ENCODE data around the gene NDUFAF3. TPM values are rescaled to one million over a fixed set of nuclear protein-coding genes. Genes with fewer than 3 reads are reported as not detected.

NDUFAF3 gene
- total RNA-seq, 2 donors from 2014 or later, result 168 to 183 TPM

DNA sequence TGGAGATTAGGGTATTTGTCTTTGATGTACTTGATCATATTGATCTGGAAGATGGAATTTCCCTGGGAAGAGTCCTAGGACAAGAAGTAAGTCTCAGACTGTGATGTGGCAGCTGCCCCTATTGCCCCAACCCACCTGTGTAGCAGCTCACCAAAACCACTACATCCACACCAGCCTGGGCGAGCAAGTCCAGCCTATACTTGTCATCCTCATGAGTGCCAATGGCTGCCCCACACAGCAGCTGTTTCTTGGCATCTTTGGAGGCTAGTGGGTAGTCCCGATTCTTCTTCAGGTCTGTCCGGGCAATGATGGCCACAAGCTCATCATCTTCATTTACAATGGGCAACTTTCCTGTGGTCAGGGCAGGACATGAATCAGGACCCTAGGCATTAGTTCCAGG lies 4.6 kb downstream of the NDUFAF3 start:
- intact Hi-C loops (cut with DNase I), result no loop called here
- peaks cover 6% of the 10 kb centered on the region for H3K4me1 ChIP-seq (replicated peaks)
- no peak for DNase-seq (ENCODE audit: low spot score)
- no peaks in the 10 kb centered on the region for H3K27me3 ChIP-seq (replicated peaks; ENCODE audit: insufficient read depth)
- H3K9me3 ChIP-seq, result no peaks in the 10 kb centered on the region
- TF ChIP-seq POLR2A (IDR thresholded peaks at IDR 0.05), result no peak
- TF ChIP-seq POLR2AphosphoS5 (IDR thresholded peaks at IDR 0.05), result no peak
- TF ChIP-seq, protein P1, sequence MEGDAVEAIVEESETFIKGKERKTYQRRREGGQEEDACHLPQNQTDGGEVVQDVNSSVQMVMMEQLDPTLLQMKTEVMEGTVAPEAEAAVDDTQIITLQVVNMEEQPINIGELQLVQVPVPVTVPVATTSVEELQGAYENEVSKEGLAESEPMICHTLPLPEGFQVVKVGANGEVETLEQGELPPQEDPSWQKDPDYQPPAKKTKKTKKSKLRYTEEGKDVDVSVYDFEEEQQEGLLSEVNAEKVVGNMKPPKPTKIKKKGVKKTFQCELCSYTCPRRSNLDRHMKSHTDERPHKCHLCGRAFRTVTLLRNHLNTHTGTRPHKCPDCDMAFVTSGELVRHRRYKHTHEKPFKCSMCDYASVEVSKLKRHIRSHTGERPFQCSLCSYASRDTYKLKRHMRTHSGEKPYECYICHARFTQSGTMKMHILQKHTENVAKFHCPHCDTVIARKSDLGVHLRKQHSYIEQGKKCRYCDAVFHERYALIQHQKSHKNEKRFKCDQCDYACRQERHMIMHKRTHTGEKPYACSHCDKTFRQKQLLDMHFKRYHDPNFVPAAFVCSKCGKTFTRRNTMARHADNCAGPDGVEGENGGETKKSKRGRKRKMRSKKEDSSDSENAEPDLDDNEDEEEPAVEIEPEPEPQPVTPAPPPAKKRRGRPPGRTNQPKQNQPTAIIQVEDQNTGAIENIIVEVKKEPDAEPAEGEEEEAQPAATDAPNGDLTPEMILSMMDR (IDR thresholded peaks at IDR 0.05), result no peak
- no peak overlapping the region for H3K4me3 ChIP-seq
- no peak overlapping the region for H3K27ac ChIP-seq
- 88% methylated on average over 3 of the region's 3 CpGs for WGBS
- peaks cover 7 to 8% of the 10 kb centered on the region in 2 donors for H3K36me3 ChIP-seq

DNA sequence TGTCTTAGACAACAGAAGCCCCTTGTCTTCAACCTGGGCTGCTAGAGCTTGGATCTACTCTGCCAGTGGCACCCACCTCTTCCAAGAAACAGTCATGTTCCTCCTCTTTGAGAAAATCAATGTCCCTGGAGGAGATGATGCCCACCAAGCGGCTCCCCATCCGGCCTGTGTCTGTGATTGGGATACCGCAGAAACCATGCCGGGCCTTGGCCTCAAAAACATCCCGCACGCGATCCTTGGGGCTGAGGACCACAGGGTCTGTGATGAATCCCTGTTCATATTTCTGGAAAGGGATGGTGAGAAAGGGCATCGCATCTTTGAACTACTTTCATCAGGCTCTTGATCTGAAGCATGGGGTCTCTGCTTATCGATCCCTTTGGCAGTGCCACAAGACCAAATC lies 5.7 kb downstream of the NDUFAF3 start:
- Histone ChIP-seq H3K4me1 (replicated peaks) (peaks cover 6% of the 10 kb centered on the region), H3K36me3 (peaks cover 7 to 19% of the 10 kb centered on the region in 2 donors), H3K9me3 (no peaks in the 10 kb centered on the region), H3K27ac (no peak overlapping the region), H3K27me3 (replicated peaks; ENCODE audit: insufficient read depth) (no peaks in the 10 kb centered on the region), H3K4me3 (no peak overlapping the region)
- no peak for DNase-seq (ENCODE audit: low spot score)
- intact Hi-C loops (cut with DNase I), result no loop called here
- WGBS, result 96% methylated on average over 9 of the region's 9 CpGs
- TF ChIP-seq, protein P1 (IDR thresholded peaks at IDR 0.05), result no peak
- TF ChIP-seq POLR2A (IDR thresholded peaks at IDR 0.05) (no peak), POLR2AphosphoS5 (IDR thresholded peaks at IDR 0.05) (no peak)

DNA sequence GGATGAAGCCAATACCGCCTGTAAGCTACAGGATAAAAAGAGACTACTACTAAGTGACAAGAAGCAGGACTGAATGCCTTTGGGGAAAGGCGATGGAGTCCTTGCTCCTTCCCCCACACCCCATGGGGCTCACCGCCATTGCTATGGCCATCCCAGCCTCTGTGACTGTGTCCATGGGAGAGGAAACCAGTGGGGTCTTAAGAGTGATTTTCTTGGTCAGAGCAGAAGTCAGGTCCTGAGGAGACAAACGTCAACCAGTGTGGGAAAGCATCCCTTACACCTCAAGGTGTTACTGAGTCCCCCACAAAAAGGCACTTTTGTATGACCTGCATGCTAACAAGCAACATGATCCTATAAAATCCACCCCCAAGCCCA lies 6.4 kb downstream of the NDUFAF3 start:
- WGBS, result 78% methylated on average over 4 of the region's 4 CpGs
- H3K4me1 ChIP-seq (replicated peaks), result peaks cover 6% of the 10 kb centered on the region
- H3K27me3 ChIP-seq (replicated peaks; ENCODE audit: insufficient read depth), result no peaks in the 10 kb centered on the region
- H3K4me3 ChIP-seq, result peak overlapping the region; percentile 34 to 56
- intact Hi-C loops (cut with DNase I), result no loop called here
- peaks cover 7 to 25% of the 10 kb centered on the region in 2 donors for H3K36me3 ChIP-seq
- no peaks in the 10 kb centered on the region for H3K9me3 ChIP-seq
- peak overlapping the region; percentile 87 to 90 for H3K27ac ChIP-seq
- TF ChIP-seq, protein P1 (IDR thresholded peaks at IDR 0.05), result no peak
- TF ChIP-seq POLR2A (IDR thresholded peaks at IDR 0.05) (no peak), POLR2AphosphoS5 (IDR thresholded peaks at IDR 0.05) (no peak)
- no peak for DNase-seq (ENCODE audit: low spot score)

DNA sequence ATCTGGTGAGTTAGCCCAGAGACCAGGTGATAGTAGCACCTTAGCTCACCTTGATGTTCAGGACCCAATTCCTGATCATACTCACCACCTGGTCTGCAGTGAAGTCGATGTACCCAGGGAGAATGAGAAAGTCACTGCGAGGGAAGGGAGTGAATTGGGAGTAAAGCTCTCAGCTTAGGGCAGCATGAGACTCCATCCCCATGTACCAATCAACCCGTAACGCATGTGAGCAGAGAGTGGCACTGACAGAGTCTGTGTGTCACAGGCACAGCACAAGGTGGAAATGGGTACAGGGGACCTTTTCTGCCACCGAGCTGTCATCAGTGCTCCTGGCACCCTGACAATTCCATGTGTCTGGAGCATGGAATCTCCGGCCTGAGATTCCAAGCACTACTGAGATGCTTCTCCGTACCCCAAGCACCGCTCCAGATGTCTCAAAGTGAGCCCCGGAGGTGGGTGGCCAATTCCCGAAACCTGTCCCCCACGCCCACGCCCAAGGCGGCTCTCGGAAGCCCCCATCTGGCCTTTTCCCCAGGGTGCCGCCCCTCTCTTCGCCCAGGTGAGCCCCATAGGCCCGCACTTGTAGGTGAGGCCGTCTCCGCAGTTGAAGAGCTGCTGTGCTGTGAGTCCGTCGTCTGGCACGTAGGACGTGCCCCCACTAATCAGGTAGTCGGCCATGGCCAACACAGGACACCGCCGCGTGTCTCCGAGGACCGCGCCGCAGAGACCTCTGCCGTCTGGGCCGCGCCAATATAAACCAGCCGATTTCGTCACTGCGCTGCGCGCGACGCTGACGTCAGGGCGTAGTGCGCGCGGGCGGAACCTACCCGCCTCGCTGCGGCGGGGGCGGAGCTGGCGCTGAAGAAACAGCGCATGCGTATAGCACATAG lies 7.0 kb downstream of the NDUFAF3 start, which contains the start of gene IMPDH2:
IMPDH2 (minus strand) TSS at position 726 of the 890 bp plus-strand sequence; CDS start at position 678, 48 bp downstream.
- intact Hi-C loops (cut with DNase I), result no loop called here
- H3K27me3 ChIP-seq (replicated peaks; ENCODE audit: insufficient read depth), result no peaks in the 10 kb centered on the region
- TF ChIP-seq POLR2A (IDR thresholded peaks at IDR 0.05), result peak; percentile 92
- TF ChIP-seq POLR2AphosphoS5 (IDR thresholded peaks at IDR 0.05), result peak; percentile 99
- TF ChIP-seq, protein P1 (IDR thresholded peaks at IDR 0.05), result peak in 2 of 4 experiments; percentile 39 to 41
- peak within 1 kb of the TSS; percentile 87 to 90 for H3K27ac ChIP-seq
- peak within 1 kb of the TSS; percentile 34 to 56 for H3K4me3 ChIP-seq
- no peaks in the 10 kb centered on the region for H3K9me3 ChIP-seq
- peak; percentile 91 for DNase-seq (ENCODE audit: low spot score)
- H3K4me1 ChIP-seq (replicated peaks), result peaks cover 6% of the 10 kb centered on the region
- 2% methylated on average over 54 of the region's 55 CpGs for WGBS
- H3K36me3 ChIP-seq, result peaks cover 5 to 25% of the 10 kb centered on the region in 2 donors

Measured in prostate gland (tissue), 2 donors.